Stimulated activated CD4-positive, alpha-beta T cell treated with anti-CD3 and anti-CD28 coated beads, Interleukin-1b, Interleukin-23, amount 100 ng/mL, for 4 hours (primary cell): ENCODE data around the gene COL20A1.

Experiments
- DNase-seq, 2 donors: peaks; one replicate each; pipeline ENCODE4 v3.0.0-alpha.2; 2020; ENCODE audit warnings: low read depth in 2 of 2

The COL20A1 gene

GRCh38 chr20:63307538-63308217 lies 14.7 kb downstream of the COL20A1 start:
- no peak for DNase-seq

DNA sequence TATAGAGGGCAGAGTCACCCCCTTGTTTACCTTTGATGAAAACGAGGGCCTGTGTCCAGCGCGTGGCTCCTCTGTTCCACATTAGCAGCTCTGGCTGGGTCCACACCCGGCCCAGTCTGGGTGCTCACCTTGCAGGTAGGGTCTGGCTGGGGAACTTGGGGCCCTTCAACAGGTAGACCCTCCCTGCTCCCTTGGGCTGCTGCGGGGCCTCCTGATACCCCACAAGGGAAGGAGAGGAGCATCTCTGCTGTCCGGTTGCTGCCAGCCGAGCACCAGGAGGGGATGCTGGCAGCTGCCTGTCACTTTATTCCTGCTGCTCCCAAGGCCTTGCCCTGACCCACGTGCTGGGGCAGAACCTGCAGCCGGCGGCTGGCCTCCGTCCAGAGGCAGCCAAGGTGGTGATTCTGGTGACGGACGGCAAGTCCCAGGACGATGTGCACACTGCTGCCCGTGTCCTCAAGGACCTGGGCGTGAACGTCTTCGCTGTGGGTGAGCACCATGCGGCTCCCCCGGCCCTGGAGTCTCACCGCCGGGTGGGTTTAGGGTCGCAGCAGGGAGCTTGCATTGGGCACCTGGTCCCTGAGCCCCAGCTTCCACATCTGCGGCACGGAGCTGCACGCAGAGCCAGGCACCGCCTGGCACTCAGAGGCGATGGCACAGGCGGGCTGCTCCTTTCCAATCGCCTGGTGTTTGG lies 15.4 kb downstream of the COL20A1 start:
- DNase-seq: no peak

DNA sequence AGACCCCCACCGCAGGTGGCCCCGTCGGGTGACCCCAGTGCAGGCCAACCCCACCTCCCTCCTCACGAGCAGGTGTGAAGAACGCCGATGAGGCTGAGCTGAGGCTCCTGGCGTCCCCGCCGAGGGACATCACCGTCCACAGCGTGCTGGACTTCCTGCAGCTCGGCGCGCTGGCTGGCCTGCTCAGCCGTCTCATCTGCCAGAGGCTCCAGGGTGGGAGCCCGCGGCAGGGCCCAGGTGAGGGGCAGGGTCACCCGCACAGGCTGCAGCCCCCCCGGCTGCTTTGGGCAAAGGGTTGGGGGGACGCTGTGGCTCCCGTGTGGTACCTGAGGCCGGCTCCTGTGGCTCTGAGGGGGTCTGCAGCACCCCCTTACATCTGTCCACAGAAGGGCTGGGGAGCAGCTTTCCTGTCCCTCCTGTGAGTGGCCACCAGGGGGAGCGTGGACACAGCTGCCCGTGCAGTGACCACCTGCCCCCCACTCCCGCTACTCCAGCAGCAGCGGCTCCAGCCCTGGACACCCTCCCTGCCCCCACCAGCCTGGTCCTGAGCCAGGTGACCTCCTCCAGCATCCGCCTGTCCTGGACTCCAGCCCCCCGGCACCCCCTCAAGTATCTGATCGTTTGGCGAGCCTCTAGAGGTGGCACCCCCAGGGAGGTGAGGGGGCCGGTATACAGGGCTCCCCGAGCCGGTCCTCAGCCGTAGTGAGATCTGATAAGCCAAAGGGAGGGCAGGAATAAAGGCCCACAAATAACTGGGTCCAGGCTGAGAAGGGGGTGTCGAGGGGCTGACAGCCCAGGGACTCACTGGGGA lies 16.5 kb downstream of the COL20A1 start:
- DNase-seq: no peak

GRCh38 chr20:63310265-63310991 lies 17.4 kb downstream of the COL20A1 start:
- no peak for DNase-seq

DNA sequence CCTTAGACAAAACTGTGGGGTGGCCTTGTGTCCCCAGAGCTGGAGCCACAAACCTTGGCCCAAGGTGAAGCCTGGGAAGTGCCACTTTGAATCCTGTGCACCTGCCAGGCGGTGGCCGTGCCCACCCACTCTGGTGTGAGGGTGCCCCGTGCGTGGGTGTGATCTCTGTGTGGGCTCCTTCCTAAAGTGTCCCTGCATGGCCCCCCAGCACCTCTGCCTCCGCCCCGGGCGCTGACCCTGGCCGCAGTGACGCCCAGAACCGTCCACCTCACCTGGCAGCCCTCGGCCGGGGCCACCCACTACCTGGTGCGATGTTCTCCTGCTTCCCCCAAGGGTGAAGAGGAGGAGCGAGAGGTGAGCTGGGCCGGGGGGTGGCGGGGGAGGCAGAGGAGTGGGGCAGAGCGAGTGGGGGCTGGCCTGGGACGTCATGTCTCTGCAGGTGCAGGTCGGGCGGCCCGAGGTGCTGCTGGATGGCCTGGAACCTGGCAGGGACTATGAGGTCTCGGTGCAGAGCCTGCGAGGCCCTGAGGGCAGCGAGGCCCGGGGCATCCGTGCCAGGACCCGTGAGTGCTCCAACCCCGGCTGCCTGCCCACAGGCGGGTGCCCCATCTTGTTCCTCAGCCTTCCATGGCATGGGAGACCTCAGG lies 18.3 kb downstream of the COL20A1 start:
- no peak for DNase-seq

GRCh38 chr20:63311833-63312243 lies 18.9 kb downstream of the COL20A1 start:
- DNase-seq: no peak

DNA sequence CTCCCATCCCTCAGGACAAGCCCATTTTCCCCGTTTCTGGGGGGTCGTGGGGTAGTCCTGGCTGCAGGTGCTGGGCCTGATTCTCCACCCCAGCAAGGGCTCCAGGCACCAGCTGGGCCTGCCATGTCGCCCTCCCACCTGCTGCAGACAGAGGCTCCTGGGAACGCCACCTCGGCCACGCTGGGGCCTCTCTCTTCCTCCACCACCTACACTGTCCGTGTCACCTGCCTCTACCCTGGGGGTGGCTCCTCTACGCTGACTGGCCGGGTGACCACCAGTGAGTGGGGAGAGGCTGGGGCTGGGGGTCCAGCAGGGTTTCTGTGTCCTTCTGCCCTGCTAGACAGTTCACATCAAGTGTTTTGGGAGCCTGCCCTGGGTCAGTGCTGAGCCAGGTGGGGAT lies 19.3 kb downstream of the COL20A1 start:
- DNase-seq: no peak

DNA sequence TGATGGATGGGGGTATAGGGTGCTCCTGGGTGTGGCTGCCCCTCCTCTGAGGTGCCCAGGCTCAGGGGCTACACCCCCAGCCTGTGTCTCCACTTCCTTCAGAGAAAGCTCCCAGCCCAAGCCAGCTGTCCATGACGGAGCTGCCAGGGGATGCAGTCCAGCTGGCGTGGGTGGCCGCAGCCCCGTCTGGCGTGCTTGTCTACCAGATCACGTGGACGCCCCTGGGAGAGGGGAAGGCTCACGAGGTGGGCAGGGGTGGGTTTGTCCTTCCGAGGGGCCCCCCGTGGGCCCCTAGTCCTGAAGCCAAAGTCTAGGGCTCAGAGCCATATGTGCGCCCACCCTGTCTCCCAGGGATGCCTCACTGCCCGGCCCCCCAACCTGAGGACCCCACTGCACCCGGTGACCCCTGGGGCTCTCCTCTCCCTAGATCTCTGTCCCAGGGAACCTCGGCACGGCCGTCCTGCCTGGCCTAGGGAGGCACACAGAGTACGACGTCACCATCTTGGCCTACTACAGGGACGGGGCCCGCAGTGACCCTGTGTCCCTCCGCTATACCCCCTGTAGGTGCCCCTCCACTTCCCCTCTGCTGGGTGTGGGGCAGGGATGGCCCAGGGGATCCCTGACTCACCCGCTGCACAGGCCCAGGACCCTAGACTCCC lies 19.8 kb downstream of the COL20A1 start:
- DNase-seq: no peak

DNA sequence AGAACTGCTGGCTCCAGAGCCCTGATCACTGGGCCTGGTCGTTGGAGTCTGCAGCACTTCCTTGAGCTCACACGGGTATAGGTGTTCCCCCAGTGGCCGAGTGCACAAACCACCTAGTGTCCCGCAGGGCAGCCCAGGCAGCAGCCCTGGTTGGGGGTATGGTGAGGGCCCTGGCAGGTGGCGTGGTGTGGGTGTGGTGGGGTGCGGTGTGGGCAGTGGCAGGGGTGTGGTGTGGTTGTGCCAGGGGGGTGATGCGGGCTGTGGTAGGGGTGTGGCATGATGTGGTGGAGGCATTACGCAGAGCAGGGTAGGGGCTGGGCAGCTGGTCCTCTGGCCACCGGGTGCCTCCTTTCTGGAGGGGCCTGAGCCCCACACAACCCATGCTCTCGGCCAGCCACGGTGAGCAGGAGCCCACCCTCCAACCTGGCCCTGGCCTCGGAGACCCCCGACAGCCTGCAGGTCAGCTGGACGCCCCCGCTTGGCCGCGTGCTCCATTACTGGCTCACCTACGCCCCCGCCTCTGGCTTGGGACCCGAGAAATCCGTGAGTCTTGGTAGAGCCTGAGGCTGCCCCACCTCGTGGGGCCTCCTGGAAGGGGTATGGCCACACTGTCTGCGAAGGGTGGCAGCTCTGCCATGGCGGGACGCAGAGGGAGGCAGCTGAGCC lies 20.5 kb downstream of the COL20A1 start:
- no peak for DNase-seq

DNA sequence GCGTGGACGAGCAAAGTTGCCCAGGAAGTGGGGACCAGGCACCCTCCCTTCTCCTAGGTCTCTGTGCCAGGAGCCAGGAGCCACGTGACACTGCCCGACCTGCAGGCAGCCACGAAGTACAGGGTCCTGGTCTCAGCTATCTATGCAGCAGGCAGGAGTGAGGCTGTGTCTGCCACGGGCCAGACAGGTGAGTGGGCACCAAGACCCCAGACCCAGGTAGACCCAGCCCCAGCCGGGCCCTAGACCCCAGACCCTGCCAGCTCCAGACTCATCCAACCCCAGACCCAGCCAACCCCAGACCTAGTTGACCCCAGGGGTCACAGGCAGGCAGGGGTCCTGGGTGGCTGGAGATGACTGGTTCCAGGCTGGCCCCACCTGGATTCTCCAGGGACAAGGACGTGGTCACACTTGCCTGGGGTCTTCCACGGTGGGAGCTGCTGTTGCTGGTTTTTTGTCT lies 21.1 kb downstream of the COL20A1 start:
- no peak for DNase-seq

DNA sequence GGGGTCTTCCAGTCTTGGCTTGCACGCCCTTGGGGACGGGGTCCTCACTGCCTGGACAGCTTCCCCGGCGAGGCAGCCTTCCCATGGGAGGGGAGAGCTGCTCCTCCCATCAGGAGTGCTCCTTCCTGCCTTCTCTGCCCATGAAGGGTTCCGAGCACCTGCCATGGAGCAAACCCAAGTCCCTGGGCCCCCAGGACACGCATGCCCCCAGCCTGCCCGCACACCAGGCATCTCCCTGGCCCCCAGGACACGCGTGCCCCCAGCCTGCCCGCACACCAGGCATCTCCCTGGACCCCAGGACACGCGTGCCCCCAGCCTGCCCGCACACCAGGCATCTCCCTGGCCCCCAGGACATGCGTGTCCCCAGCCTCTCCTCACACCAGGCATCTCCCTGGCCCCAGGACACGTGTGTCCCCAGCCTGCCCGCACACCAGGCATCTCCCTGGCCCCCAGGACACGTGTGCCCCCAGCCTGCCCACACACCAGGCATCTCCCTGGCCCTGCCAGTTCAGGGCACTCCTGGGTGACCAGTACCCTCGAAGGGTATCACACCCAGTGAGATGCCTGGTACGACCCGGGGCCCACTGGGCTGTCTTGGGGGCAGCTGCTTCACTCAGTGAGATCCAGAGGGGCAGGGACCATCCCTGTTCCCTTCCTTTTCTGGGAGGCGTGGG lies 21.7 kb downstream of the COL20A1 start:
- DNase-seq: no peak

GRCh38 chr20:63315240-63315689 lies 22.3 kb downstream of the COL20A1 start:
- DNase-seq: no peak

DNA sequence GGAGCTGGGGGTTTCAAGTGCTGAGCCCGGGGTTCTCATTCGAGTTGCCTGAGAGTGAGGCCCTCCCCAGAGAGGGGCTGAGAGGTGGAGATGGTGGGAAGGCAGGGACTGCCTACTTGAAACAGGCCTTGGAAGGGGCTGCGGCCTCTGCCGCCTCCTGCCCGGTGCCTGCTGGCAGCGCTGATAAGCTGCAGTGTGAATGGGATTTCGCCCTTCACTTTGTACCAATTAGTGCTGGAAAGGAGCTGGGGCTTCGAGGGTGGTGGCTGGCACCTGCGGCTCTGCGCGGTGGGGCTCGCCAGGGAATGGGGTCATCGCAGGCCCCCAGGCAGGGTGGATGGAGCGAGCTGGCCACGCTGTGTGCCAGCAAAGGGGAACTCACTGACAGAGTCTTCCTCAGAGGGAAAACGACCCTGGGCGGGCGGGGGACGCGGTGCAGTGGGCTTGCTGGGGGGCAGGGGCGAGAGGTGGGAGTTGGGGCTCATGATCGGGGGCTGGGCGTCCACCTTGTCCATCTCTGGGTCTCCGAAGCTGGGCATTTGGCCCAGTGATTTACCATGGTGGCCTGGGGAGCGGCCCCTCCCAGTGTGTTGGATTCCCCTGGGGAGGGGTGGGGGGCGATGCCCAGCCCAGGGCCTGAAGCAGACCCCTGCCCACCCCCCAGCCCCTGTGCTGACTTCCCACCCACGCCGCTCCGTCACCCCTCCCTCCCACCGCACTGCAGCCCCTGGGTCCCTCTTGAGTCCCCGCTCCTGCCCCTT lies 22.9 kb downstream of the COL20A1 start:
- no peak for DNase-seq

DNA sequence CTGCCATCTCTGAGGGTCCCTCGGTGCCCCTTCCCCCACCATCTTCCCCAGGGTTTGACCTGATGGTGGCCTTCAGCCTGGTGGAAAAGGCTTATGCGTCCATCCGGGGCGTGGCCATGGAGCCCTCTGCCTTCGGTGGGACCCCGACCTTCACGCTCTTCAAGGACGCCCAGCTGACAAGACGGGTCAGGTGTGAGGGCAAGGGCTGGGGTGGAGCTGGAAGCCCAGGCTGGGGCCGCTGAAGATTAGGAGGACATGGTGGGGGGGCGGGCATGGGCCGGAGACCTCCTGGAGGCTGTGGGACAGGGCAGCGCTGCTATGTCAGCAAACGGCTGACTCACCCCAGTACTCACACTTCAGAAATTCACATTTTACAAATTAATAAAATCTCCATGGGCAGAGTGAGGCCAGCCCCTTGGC lies 23.5 kb downstream of the COL20A1 start:
- DNase-seq: no peak

GRCh38 chr20:63317061-63317460 lies 24.1 kb downstream of the COL20A1 start:
- DNase-seq: no peak

GRCh38 chr20:63317601-63318291 lies 24.8 kb downstream of the COL20A1 start:
- DNase-seq: no peak

- no peak for DNase-seq
Measured at GRCh38 chr20:63318391-63319163, 25.6 kb downstream of the COL20A1 start.
